ENCODE results near the gene PKN3.
"Not testable (repeated sequence)": the region's sequence is repeated elsewhere in the genome, so short reads cannot be mapped to it uniquely, and the experiment has no call there.

Gene PKN3

GRCh38 chr9:128702445-128702948, at the start of gene PKN3:
Gene PKN3, plus strand, starts transcription at chr9:128702503. Its CDS starts 413 bp downstream, at chr9:128702916.
- DNase-seq = peak; percentile 83 to 85

DNA sequence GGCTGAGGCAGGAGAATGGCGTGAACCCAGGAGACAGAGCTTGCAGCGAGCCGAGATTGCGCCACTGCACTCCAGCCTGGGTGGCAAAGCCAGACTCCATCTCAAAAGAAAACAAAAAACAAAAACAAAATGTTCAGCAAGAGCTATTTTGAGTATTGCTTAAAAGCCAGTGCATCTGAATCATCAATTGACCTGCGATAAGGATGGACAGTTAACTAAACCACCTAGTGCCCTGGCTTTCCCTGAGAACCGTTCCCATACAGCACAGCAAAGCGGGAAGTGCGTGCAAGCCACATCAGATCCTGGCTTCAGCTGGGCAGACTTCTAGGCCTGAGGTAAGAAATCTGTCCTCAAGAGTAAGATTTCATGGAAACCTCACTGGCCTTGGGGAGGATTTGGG, 48.4 kb upstream of the PKN3 start:
- DNase-seq = no peak

DNA sequence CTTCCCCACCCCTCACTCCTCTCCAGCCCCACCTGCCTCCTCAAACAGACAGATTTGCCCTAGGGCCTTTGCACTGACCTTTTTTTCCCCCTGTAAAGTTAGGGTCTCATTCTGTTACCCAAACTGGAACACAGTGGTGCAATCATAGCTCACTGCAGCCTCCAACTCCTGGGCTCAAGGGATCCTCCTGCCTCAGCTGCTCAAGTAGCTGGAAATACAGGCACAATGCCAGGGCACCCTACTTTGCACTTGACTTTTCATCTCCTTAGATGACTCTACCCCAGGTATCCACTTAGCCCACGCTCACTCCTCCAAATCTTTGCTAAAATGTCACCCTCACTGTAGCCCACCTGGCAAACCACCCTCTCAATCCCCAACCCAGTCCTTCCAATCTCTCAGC, 47.8 kb upstream of the PKN3 start:
- DNase-seq = no peak

GRCh38 chr9:128656416-128657343, 45.6 kb upstream of the PKN3 start, which contains the start of gene DYNC2I2:
Gene DYNC2I2, minus strand, starts transcription at chr9:128656847. Its CDS starts 121 bp downstream, at chr9:128656726.
- peak; percentile 96 to 97 for DNase-seq

DNA sequence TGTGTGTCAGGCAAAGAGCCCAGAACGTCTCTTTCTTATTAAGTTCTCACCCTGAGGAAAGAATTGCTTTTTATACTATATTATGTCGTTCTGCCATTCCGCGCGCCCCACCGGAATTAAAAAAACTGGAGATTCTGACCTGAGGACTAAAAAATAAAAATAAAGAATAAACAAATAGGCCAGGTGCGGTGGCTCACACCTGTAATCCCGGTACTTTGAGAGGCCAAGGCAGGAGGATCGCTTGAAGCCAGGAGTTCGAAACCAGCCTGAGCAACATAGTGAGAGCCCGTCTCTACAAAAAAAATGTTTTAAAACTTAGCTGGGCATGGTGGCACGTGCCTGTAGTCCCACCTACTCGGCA, 45.0 kb upstream of the PKN3 start:
- no peak for DNase-seq

DNA sequence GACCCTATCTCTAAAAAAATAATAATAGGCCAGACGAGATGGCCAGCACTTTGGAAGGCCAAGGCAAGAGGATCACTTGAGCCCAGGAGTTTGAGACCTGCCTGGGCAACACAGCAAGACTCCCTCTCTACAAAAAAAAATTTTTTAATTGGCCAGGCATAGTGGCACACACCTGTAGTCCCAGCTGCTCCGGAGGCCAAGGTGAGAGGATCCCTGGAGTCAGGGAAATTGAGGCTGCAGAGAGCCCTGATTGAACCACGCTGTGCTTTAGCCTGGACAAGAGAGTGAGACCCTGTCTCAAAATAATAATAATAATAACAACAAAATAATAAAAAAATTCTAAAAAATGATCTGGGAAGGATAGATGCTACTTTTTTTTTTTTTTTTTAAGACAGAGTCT, 44.5 kb upstream of the PKN3 start:
- no peak for DNase-seq

GRCh38 chr9:128666481-128666941, 35.8 kb upstream of the PKN3 start:
- DNase-seq = not testable (repeated sequence)

DNA sequence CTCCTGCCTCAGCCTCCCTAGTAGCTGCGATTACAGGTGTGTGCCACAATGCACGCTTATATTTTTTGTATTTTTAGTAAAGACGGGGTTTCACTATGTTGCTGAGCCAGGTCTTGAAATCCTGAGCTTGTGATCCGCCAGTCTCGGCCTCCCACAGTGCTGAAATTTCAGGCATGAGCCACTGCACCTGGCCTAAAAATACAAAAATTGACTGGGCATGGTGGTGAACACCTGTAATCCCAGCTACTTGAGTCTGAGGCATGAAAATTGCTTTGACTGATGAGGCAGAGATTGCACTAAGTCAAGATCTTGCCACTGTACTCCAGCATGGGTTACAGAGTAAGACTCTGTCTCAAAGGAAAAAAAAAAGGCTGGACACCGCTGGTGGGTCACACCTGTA, 32.5 kb upstream of the PKN3 start:
- no peak for DNase-seq

DNA sequence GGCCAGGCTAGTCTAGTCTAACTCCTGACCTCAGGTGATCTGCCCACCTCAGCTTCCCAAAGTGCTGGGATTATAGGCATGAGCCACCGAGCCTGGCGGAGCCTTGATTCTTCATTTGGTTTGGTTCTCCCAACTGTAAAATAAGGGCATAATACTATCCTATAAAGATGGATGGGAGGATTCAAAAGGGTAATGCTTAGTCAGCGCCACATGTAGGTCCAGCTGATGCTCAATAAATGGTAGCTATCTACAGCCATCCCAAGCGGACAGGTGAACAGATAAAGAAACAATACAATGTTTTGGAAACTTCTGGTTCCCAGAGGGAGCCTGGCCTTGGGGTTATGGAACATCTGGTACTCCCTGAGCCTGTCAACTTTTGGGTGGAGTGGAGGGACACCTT, 26.9 kb upstream of the PKN3 start:
- no peak for DNase-seq

GRCh38 chr9:128677794-128678193, 24.5 kb upstream of the PKN3 start:
- DNase-seq = no peak

DNA sequence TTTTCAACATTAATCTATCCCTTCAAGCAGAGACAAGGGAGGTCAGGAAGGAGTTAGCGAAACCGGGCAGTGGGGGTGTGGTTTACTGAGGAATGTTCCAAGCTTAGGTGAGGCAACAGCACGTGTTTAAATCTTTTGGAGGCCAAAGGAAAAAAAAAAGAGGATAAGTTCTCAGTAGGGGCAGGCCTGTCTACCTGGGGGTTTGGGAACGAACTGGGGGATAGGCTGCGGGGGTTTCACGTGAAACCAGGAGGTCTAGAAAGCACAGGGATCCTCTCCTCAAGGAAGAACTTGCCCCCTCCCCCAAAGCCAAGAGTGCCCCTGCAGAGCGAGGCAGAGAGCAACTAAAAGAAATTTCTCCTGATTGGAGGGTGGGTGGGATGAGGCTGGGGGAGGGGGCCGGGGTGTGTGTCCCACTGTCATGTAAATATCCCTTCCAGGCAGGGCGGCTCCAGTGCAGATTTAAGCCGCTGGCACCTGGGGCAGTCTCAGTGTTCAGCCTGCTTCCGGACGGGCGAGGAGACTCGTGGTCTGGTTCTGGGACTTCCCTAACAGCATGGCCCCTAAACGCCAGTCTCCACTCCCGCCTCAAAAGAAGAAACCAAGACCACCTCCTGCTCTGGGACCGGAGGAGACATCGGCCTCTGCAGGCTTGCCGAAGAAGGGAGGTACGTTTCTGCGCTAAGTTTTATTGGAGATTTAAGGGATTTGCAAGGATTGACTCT, 18.8 kb upstream of the PKN3 start:
- DNase-seq = no peak

DNA sequence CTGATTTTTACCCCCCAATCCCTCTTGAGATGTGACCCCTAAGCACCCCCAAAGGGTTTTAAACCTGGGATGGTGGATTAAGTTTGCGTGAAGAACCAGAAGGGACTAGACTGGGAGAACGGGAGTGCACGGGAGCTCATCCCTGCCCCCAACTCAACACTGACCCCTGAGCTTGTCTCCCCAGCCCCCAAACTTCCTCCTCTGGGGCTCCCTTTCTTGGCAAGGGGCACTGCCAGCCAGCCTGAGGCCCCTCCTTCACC, 18.3 kb upstream of the PKN3 start:
- no peak for DNase-seq

DNA sequence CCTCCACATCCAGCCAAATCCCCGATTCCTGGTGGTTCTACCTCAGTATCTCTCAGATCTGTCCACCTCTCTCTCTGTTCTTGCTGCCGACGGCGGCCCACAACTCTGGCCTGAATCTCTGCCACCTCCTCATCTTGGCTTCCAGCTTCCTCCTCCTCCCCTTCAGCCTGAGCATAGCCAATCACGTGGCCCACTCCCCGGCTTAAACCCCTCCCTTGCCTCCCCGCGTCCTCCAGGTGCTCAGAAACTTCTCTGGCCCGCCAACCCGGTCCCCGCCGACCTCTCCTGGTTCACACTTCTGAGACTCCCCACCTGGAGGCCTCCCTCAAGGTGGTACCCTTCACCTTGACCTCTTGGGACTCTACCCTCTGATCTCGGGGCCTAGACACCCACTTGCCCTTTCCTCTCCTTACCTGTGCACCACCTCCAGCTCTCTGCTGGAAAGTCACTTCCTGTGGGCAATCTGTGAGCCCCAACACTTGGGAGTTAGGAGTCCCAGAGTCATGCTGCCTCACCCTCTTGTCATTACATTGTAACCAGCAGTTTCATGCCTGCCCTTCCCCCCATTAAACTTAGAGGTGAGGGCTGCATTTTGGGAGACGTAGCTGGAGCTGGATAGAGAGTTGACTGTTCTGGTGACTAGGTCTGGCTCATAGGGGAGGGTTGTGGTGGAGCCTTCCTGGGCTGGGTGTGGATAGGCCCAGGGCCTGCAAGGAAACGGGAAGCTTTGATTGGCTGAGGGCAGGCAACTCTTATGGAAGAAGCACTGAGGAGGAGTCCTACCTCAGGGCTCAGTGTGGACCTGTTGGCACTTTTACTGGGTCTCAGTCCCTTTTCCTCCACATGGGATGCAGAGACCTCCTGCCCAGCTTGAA, 17.7 kb upstream of the PKN3 start:
- peak; percentile 65 to 70 for DNase-seq

- peak; percentile 39 to 43 for DNase-seq
Measured at GRCh38 chr9:128685636-128686489, 16.4 kb upstream of the PKN3 start.

DNA sequence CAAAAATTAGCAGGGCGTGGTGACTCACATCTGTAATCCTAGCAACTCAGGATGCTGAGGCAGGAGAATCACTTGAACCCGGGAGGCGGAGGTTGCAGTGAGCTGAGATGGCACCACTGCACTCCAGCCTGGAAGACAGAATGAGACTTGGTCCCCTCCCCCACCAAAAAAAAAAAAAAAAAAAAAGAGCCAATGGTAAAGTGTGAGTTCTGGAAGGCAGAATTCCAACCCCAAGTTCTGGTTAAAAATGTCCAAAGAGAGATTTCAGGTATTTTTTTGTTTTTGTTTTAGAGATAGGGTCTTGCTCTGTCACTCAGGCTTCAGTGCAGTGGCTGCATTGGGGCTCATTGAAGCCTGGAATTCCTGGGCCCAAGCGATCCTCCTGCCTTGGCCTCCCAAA, 14.8 kb upstream of the PKN3 start:
- no peak for DNase-seq

- peak; percentile 90 to 93 for DNase-seq
Measured at GRCh38 chr9:128688501-128689292, 13.6 kb upstream of the PKN3 start, which contains the start of gene SET. Gene SET, plus strand, starts transcription at chr9:128689222. Its CDS starts 361 bp downstream, at chr9:128689583.

- peak in 1 of 2 donors; percentile 55 for DNase-seq
Measured at GRCh38 chr9:128689293-128689774, 13.0 kb upstream of the PKN3 start.

- DNase-seq = peak; percentile 63 to 66
Measured at GRCh38 chr9:128689820-128690683, 12.3 kb upstream of the PKN3 start.

DNA sequence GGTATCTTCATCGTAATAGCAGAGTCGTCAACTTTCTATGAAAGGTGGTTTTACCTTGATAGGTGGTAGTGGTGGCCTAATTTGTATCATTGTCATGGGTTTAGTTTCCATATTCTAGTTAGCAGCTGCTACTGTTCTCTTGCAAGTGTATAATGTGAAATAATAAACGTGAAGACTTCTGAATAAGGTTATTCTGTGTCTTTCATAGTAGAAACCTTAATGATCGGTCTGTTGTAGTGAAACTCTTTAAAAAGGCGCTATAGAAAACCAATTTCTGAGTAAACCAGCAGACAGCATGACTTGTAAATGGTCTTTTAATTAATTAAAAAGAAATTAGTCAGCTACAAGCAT, 11.6 kb upstream of the PKN3 start:
- DNase-seq = no peak

- not testable (repeated sequence) for DNase-seq
Measured at GRCh38 chr9:128693738-128694137, 8.6 kb upstream of the PKN3 start.
